GM12878 (cell line): Measurements from ENCODE around the gene CCDC43. TPM values are rescaled to one million over a fixed set of nuclear protein-coding genes. Genes with fewer than 3 reads are reported as not detected.

Source experiments
- ATAC-seq: fragments of 200-7000 bp; cut with Tn5 transposase; 3 replicates; pipeline ENCODE4 v1.9.1; 2020; ENCODE audit warnings: mild to moderate bottlenecking, moderate library complexity
- BruUV-seq: library from RNA; stranded (reverse); fragments of 400-500 nt; replicated peaks from 2 replicates; lab custom pipeline; 2021; lab: Mats Ljungman, UMichigan
- CTCF ChIA-PET: fragments of 300-600 bp; sonication (Branson Sonifier 250); formaldehyde crosslinking; extraction: SDS; loops from one replicate; lab custom pipeline; 2021; ENCODE audit warnings: inconsistent platforms; lab: Yijun Ruan, JAX
- POLR2A ChIA-PET: fragments of 350-600 bp; formaldehyde crosslinking; extraction: SDS; loops from one replicate; lab custom pipeline; 2021; ENCODE audit warnings: inconsistent platforms; lab: Charles Lee
- RAD21 ChIA-PET: fragments of 300-600 bp; sonication (Branson Sonifier 250); formaldehyde crosslinking; loops from one replicate; lab custom pipeline; 2023; ENCODE audit warnings: antibody characterized with exemption; ENCODE audit not compliant: unreplicated experiment; lab: Charles Lee
- SMC1A ChIA-PET: fragments of 300-600 bp; sonication (Branson Sonifier 250); formaldehyde crosslinking; loops from one replicate; lab custom pipeline; 2023; ENCODE audit not compliant: unreplicated experiment, uncharacterized antibody; lab: Charles Lee
- DNase-seq: peaks from one replicate; pipeline ENCODE4 v3.0.0-alpha.2; 2011; ENCODE audit warnings: low read depth, low spot score
- FAIRE-seq: peaks from 3 replicates; lab custom pipeline; 2011; peaks lifted over from hg19 to GRCh38; lab: Jason Lieb, UNC
- H2AFZ ChIP-seq: 2 replicates; pipeline ENCODE4 v1.6.0; 2011; ENCODE audit warnings: low read depth, low read length, control low read depth; ENCODE audit not compliant: control insufficient read depth
- H3K27ac ChIP-seq: 2 replicates; pipeline ENCODE4 v1.5.1; 2011; ENCODE audit warnings: control low read depth; ENCODE audit not compliant: control insufficient read depth, insufficient read depth
- H3K27me3 ChIP-seq, 2 experiments: replicated peaks in 1 of 2; 2 replicates each; pipeline versions ENCODE4 v1.6.0 to v1.6.1; 2011; ENCODE audit warnings: low read length in 1 of 2; ENCODE audit not compliant: control insufficient read depth in 2 of 2, insufficient read depth in 2 of 2
- H3K36me3 ChIP-seq, 2 experiments: 2 replicates each; pipeline ENCODE4 v1.5.1; 2011; ENCODE audit warnings: low read length in 1 of 2; ENCODE audit not compliant: control insufficient read depth in 2 of 2, insufficient read depth in 2 of 2
- H3K4me1 ChIP-seq: 2 replicates; pipeline ENCODE4 v1.6.1; 2011; ENCODE audit warnings: mild to moderate bottlenecking, low read length, moderate library complexity, mixed read lengths; ENCODE audit not compliant: control insufficient read depth, insufficient read depth
- H3K4me2 ChIP-seq: 2 replicates; pipeline ENCODE4 v1.6.0; 2011; ENCODE audit warnings: control low read depth; ENCODE audit not compliant: control insufficient read depth, insufficient read depth
- H3K4me3 ChIP-seq: fragments of 200-600 bp; sonication (generic); 2 replicates; pipeline ENCODE4 v1.5.1; 2016
- H3K79me2 ChIP-seq: 2 replicates; pipeline ENCODE4 v1.6.0; 2011; ENCODE audit warnings: low read length; ENCODE audit not compliant: control insufficient read depth, insufficient read depth
- H3K9ac ChIP-seq: 2 replicates; pipeline ENCODE4 v1.8.0; 2011; ENCODE audit warnings: low read length, control low read depth, mixed read lengths; ENCODE audit not compliant: control insufficient read depth, insufficient read depth
- H3K9me3 ChIP-seq: replicated peaks from 3 replicates; pipeline ENCODE4 v1.5.1; 2011; ENCODE audit warnings: mild to moderate bottlenecking, low read length; ENCODE audit not compliant: control insufficient read depth, insufficient read depth
- H4K20me1 ChIP-seq: 2 replicates; pipeline ENCODE4 v1.6.0; 2011; ENCODE audit not compliant: control insufficient read depth, insufficient read depth
- CTCF ChIP-seq, 3 experiments: IDR thresholded peaks in 2 of 3; conservative IDR thresholded peaks in 1 of 3; 2 replicates each; pipeline ENCODE4 v1.5.1; 2011; ENCODE audit warnings: low read depth in 3 of 3, low read length in 3 of 3, mild to moderate bottlenecking in 3 of 3, control low read depth in 2 of 3, moderate library complexity in 2 of 3, inconsistent platforms in 1 of 3, mixed read lengths in 1 of 3; ENCODE audit not compliant: control insufficient read depth in 2 of 3, insufficient read depth in 1 of 3; ENCODE audit errors: extremely low read depth in 1 of 3
- RAD21 ChIP-seq: IDR thresholded peaks from 2 replicates; pipeline ENCODE4 v1.6.1; 2011; ENCODE audit warnings: mild to moderate bottlenecking, low read depth, low read length, moderate library complexity; ENCODE audit not compliant: insufficient read depth
- SMC3 ChIP-seq: IDR thresholded peaks from 2 replicates; pipeline ENCODE4 v1.6.1; 2011; ENCODE audit warnings: low read length, improper control_type of control experiment, borderline replicate concordance
- USF1 ChIP-seq: IDR thresholded peaks from 2 replicates; pipeline ENCODE4 v1.6.1; 2011; ENCODE audit warnings: borderline replicate concordance, low read depth, mild to moderate bottlenecking, moderate library complexity, mixed read lengths, low read length; ENCODE audit not compliant: insufficient read depth; ENCODE audit errors: extremely low read length
- WRNIP1 ChIP-seq: IDR thresholded peaks from 2 replicates; pipeline ENCODE4 v1.6.1; 2011; ENCODE audit warnings: low read depth, low read length, improper control_type of control experiment, borderline replicate concordance
- in situ Hi-C: fragments of 300-500 bp; cut with MboI; formaldehyde crosslinking; loops from 9 replicates; pipeline ENCODE4 v1.14.3; 2018; ENCODE audit warnings: mixed read lengths
- intact Hi-C: fragments of 100-400 bp; cut with micrococcal nuclease; formaldehyde crosslinking; loops from one replicate; pipeline ENCODE4 v1.14.2; 2022; ENCODE audit not compliant: unreplicated experiment
- polyA plus RNA-seq, 11 experiments: library from polyadenylated mRNA; depleted of rRNA in 4 of 11; unstranded in 6 of 11; stranded (reverse) in 5 of 11; fragments of >200 nt; fragmentation: Nextera tagmentation in 4 of 11; fragmentation: Illumina TruSeq in 1 of 11; extraction: Ambion mirVana in 4 of 11; extraction: Trizol in 1 of 11; gene quantifications; 1 replicate in 1 of 11; 2 replicates in 10 of 11; pipeline versions ENCODE4 v1.2.1 to v1.2.3, GENCODE V29; 2011 to 2016; ENCODE audit warnings: inconsistent platforms in 2 of 11, missing spikeins in 2 of 11, low read depth in 1 of 11
- total RNA-seq, 4 experiments: library from RNA; depleted of rRNA in 3 of 4; stranded (reverse); fragments of >200 nt in 3 of 4; fragmentation: Illumina TruSeq in 1 of 4; extraction: Trizol in 1 of 4; gene quantifications; 2 replicates each; pipeline versions ENCODE4 v1.2.1 to v1.2.3, GENCODE V29; 2013 to 2021

The CCDC43 gene
- total and polyA plus RNA-seq, 10 of the 15 experiments (the other 5 are each of a cell fraction or from before 2014, with no cell fraction given), result 10.8 to 42.3 (median 24.1) TPM

GRCh38 chr17:44672479-44673093 is 17.0 kb downstream of the CCDC43 start:
- H3K4me3 ChIP-seq, result no peak overlapping the region
- no peaks in the 10 kb centered on the region; a peak in 1 of 4 replicates for H3K27me3 ChIP-seq
- ATAC-seq (no peak), DNase-seq (no peak), FAIRE-seq (peak; percentile 31)
- CTCF ChIA-PET, result interaction anchor here (0.6 to 7.1 kb wide), 8 partner anchors 9 to 149 kb away, joined by 3 to 118 read pairs (median 4); no protein-coding TSS in a partner anchor
- SMC1A ChIA-PET, result interaction anchor here (0.6 to 3.8 kb wide), 6 partner anchors 16 to 644 kb away, joined by 3 to 18 read pairs (median 4); no protein-coding TSS in a partner anchor
- no TSS peak for BruUV-seq
- no peak overlapping the region for H3K4me2 ChIP-seq
- intact Hi-C loops, result no loop called here
- in situ Hi-C loops, result no loop called here
- H3K79me2 ChIP-seq, result no peaks in the 10 kb centered on the region
- H3K9me3 ChIP-seq, result no peaks in the 10 kb centered on the region
- no peaks in the 10 kb centered on the region for H3K36me3 ChIP-seq
- TF ChIP-seq CTCF (IDR thresholded peaks at IDR 0.05 in 2 of 3, conservative IDR thresholded peaks at IDR 0.05 in 1 of 3; ENCODE audit: control insufficient read depth in 2 of 3, extremely low read depth in 1 of 3, insufficient read depth in 1 of 3, low read depth in 3 of 3, low read length in 3 of 3), result peak; percentile 47 to 57 (median 52); a peak in 5 of 6 replicates
- peak; percentile 42; the same call in 1 of the 2 replicates for TF ChIP-seq SMC3
- no peak for TF ChIP-seq WRNIP1
- TF ChIP-seq RAD21, result peak; percentile 36
- no peak for TF ChIP-seq USF1
- H4K20me1 ChIP-seq, result no peaks in the 10 kb centered on the region
- RAD21 ChIA-PET, result interaction anchor here (0.6 to 1.2 kb wide), 5 partner anchors 12 to 391 kb away, joined by 3 to 7 read pairs (median 3); no protein-coding TSS in a partner anchor
- no peak overlapping the region for H3K9ac ChIP-seq
- no peak overlapping the region for H3K27ac ChIP-seq
- POLR2A ChIA-PET, result no interaction called here
- H3K4me1 ChIP-seq, result no peaks in the 10 kb centered on the region
- H2AFZ ChIP-seq, result no peak overlapping the region
